ENCODE results near the gene SLC66A2.
"Not testable (repeated sequence)": the region's sequence is repeated elsewhere in the genome, so short reads cannot be mapped to it uniquely, and the experiment has no call there.

Gene SLC66A2

DNA sequence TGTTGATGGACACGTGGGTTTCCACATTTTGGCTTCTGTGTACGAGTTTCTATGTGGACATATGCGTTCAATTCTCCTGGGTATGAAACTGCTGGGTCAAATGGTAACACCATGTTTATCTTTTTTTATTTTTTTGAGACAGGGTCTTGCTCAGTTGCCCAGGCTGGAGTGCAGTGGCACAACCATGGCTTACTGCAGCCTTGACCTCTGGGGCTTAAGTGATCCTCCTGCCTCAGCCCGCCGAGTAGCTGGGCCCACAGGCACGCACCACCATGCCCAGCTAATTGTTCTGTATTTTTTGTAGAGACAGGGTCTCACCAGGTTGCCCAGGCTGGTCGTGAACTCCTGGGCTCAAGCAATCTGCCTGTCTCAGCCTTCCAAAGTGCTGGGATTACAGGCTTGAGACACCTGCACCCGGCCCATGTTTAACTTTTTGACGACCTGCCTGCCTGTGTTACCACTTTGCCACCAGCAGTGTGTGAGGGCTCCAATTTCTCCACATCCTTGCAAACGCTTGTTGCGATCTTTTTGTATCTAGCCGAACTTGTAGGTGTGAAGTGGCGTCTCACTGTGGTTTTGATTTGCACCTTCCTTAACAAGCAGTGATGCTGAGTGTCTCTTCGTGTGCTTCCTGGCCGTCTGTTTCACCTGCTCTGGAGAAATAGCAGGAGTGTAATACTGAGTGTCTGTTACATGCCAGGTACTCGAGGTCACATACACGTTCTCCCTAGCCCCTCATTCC, 19.9 kb upstream of the SLC66A2 start:
- DNase-seq (ENCODE audit: low read depth in 2 of 2), result no peak

DNA sequence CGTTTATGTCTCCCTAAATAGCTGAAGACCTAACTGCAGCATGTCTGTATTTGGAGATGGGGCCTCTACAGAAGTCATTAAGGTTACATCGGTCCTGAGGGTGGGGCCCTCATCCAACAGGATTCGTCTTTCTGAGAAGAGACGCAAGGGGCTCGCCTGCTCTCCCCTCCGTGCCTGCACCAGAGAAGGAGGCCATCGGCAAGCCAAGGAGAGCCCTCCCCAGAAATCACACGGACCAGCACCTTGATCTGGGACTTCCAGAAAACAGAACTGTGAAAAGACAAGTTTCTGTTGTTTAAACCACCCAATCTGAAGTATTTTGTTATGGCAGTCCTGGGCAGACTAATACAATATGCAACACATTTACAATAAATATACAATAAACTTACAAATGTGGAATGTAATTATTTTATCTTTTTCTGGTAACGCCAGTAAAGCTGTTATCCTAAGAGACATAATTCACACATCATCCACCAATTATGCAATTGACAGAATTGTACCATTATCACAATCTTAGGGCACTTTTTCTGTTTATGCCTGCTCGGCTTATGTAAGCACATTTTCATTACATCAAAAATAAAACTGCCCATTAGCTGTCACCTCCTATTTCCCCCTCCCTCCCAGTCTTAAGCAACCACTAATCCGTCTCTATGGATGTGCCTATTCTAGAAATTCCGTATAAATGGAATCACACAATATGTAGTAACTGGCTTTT, 19.1 kb upstream of the SLC66A2 start:
- DNase-seq (ENCODE audit: low read depth in 2 of 2), result no peak

DNA sequence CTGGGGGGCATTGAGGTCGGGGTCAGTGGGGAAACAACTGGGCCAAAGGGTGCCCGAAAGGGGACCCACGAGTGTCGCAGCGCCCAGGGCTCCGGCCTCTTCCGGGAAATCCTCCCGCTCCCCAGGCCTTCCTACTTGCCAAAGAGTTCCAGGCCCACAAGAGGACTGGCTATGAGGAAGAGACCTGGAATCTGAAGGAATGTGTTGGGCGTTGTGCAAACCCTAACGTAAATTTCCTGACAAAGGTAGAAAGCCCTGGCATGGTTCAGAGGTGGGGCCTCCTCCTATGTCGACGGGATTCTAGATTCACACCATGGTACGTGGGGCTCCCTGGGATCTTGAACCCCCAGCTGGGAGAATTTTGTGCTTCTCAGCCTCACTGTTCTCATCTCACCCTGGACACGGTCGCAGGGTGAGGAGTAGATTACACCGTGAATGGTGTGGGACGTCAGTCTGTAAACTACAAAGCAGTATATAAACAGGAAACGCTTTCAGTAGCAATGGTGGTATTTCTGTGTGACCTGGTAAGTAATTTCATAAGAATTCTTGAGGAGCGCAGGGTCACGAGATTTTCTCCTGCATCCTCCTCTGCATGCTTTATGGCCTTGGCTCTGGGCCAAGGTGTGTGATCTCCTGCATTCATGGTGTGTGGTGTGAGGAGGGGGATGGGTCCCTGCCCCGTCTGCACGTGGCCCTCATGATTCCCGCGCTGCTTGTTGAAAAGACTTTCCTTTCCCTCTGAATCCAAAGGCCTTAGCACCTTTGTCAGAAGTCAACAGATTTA, 13.9 kb upstream of the SLC66A2 start:
- DNase-seq (ENCODE audit: low read depth in 2 of 2), result no peak

DNA sequence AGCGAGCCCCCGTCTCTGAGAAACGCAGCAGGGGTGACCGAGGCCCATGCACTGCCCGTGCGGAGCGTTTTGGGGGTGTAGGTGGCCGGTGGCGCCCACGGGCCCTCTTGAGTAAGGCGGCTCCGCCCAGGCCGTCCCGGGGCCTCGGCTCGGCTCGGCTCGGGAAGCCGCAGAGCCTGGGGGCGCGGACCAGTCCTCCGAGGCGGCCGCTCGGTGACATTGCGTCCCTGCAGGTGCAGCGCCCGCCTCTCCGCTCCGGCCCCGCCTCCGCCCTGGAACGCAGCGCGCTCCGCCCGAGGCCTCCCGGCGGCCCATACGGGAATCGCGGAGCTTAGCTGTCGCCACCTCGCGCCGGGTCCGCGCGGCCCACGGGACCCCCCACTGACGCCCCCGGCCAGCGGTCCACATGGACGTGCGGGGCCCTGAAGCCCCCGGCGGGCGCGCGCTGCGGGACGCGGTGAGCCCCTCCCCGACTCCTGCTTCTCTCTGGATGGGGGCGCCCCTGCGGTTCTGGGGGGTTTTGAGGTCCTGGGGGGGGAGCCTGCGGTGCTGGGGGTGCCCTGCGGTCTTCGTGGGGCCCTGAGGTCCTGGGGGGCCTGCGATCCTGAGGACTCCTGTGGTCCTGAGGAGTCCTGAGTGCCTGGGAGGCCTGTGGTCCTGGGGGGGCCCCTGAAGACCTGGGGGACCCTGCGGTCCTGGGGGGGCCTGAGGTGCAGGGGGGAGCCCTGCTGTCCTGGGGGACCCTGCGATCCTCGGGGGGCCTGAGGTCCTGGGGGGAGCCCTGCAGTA, 13.1 kb upstream of the SLC66A2 start, which contains the start of gene HSBP1L1:
TSS of gene HSBP1L1 (plus strand) at position 314 of the 789 bp plus-strand sequence. CDS start at position 407, 93 bp downstream.
- peak in 1 of 2 donors; percentile 55 for DNase-seq (ENCODE audit: low read depth in 2 of 2)

DNA sequence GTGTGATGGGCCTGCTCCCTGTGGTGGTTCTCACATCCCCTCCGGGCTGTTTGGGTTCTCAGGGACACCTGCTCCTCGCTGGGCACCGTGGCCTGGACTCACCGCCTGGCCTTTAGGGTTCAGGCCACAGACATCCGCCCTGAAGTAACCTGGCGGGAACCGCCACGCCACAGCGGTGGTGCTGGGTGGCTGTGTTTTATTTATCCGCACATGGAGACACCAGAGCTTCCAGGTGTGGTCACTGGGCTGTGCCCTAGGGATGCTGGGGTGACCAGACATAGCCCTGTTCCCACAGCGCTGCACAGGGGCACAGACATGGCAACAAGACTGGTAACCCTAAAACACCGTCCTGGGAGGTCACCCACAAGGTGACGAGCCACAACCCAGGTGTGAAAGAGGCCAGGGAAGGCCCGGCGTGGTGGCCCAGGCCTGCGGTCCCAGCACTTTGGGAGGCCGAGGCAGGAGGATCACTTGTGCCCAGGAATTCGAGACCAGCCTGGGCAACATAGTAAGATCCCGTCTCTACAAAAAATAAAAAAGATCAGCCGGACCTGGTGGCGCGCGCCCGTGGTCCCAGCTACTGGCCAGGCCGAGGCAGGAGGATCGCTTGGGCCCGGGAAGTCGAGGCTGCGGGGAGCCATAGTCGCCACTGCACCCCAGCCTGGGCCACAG, 12.3 kb upstream of the SLC66A2 start:
- DNase-seq (ENCODE audit: low read depth in 2 of 2), result no peak

DNA sequence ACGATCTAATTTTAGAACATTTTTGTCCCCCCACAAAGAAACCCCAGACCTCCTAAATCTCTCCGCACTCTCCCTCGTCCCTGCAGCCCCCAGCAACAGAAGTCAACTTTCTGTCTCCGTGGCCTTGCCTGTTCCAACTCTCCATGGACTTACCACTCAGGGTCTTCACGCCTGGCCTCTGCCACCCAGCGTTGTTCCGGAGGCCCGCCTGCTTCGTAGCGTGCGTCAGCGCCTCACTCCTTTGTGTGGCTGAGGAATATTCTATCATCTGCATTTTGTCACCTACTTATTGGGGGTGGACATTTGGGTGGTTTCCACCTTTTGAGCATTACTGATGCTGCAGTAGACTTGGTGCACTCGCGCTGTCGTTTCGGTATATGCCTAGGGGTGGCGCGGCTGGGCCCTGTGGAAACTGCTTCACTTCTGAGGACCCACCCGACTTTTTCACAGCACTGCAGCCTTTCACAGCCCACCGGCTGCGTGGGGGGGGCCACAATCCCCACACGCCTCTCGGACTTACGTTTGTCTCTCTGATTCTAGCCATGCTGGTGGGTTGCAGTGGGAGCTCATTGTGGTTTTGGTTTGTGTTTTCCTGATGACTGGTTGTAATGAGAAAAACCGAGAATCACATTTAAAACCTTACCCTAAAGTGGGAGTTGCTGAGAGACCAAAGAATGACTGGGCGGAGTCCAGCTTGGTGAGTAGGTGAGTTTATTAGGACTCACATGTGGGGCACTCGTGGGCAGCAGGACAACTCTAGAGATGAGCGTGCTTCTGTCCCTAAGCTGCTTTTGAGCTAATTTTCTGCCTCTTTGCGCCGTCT, 11.6 kb upstream of the SLC66A2 start:
- DNase-seq (ENCODE audit: low read depth in 2 of 2), result no peak

DNA sequence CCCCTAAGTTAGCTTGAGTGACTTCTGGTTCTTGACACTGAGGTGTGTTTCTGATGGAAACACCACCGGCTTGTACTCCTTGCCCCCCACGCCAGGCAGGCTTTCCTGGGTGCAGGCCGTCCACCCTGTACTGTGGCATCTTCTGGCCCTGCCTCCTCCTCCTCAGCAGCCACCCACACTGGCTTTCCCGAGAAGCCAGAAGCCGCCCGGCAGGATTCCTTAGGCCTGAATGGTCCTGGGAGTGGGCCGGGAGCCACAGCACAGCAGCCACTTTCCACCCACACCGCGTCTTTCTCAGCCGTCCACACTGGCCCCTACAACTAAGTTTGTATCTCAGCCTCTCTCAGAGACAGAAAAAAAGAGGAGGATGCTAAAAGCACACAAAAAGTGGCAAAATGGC, 10.9 kb upstream of the SLC66A2 start:
- DNase-seq (ENCODE audit: low read depth in 2 of 2), result no peak

DNA sequence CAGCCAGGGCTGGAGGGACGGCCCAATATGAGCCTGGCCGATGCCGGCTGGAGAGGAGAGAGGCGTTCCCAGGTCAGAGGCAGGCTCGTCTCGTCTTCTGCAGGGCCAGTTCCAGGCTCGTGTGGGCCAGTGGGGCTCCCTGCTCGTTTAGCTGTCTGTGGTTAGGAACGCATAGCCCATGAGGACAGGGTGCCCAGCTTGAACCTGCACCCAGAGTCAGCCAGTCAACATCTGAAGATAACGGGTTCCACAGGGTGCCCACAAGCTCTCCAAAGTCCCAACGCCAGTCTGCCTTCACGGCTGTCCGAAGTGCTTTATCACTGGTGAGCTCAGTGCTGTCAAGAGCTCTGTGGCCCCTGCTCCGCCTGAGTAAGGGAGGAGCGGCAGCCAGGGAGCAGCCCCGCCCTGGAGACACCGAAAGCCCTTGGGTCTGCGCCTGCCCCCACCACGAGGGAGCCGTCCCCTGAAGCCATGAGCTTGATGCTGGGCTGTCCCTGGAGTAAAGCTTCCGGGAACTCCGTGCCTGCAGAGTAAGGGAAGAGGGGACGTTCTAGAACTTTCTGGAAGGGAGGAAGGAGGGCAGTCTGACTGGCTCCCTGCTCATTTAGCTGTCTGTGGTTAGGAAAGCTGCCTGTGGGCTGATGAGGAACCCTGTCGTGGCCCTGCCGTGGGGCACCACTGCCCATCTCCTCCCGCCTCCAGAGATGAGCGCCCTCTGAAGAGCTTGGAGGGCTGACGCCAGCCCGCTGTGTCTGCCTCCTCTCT, 10.3 kb upstream of the SLC66A2 start:
- no peak for DNase-seq (ENCODE audit: low read depth in 2 of 2)

DNA sequence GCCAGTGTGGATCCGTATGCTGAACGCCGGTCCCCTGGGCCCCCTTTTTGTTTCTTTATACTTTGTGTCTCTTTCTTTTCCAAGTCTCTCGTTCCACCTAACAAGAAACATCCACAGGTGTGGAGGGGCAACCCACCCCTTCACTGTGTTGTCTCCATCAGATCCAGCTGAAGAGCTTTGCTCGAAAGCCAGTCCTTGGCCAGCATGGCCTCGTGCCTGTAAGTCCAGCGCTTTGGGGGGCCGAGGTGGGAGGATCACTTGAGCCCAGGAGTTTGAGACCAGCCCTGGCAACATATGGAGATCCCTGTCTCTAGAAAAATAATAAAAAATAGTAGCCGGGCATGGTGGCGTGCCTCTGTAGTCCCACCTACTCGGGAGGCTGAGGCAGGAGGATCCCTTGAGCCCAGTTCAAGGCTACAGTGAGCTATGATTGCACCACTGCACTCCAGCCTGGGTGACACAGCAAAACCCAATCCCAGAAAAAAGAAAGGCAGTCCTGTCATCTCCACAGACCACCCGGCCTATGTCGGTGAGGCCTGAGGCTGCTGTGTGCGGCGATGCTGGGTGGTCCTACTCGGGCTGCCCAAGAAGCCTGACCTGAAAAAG, 9.6 kb upstream of the SLC66A2 start:
- no peak for DNase-seq (ENCODE audit: low read depth in 2 of 2)

DNA sequence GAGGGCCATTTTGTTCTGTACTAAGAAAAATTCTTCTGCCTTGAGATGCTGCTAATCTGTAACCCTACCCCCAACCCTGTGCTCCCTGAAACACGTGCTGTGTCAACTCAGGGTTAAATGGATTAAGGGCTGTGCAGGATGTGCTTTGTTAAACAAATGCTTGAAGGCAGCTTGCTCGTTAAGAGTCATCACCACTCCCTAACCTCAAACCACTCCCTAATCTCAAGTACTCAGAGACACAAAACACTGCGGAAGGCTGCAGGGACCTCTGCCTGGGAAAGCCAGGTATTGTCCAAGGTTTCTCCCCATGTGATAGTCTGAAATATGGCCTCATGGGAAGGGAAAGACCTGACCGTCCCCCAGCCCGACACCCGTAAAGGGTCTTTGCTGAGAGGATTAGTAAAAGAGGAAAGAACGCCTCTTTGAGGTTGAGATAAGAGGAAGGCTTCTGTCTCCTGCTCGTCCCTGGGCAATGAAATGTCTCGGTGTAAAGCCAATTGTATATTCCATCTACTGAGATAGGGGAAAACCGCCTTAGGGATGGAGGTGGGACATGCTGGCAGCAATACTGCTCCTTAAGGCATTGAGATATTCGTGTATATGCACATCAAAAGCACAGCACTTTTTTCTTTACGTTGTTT, 8.8 kb upstream of the SLC66A2 start:
- not testable (repeated sequence) for DNase-seq (ENCODE audit: low read depth in 2 of 2)

DNA sequence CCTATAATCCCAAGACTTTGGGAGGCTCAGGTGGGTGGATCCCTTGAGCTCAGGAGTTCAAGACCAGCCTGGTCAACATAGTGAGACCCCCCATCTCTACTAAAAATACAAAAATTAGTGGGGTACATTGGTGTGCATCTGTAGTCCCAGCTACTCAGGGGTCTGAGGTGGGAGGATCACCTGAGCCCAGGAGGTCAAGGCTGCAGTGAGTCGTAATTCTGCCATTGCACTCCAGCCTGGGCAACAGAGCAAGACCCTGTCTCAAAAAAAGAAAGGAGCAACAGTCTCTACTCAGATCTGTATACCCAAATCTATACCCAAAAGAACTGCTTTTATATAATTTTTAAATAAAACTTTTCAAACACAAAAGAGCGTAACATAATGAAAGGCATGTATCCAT, 7.5 kb upstream of the SLC66A2 start:
- no peak for DNase-seq (ENCODE audit: low read depth in 2 of 2)

DNA sequence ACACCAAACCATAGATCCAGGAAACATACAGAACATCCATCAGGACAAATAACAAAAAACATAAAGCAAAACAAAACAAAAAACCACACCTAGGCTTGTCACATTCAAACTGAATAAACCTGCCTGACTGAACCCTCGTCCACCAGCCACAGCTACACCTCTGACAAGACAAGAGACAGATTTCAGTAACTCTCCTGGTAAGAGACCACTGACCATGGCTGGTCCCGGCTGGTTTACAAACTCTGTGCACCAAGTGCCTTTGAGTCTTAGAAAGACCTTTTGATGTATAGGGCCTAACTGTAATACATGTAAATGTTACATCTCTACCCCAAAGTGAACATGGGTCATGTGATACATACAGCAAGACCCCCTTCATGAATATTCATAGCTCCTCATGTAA, 4.8 kb upstream of the SLC66A2 start:
- no peak for DNase-seq (ENCODE audit: low read depth in 2 of 2)

DNA sequence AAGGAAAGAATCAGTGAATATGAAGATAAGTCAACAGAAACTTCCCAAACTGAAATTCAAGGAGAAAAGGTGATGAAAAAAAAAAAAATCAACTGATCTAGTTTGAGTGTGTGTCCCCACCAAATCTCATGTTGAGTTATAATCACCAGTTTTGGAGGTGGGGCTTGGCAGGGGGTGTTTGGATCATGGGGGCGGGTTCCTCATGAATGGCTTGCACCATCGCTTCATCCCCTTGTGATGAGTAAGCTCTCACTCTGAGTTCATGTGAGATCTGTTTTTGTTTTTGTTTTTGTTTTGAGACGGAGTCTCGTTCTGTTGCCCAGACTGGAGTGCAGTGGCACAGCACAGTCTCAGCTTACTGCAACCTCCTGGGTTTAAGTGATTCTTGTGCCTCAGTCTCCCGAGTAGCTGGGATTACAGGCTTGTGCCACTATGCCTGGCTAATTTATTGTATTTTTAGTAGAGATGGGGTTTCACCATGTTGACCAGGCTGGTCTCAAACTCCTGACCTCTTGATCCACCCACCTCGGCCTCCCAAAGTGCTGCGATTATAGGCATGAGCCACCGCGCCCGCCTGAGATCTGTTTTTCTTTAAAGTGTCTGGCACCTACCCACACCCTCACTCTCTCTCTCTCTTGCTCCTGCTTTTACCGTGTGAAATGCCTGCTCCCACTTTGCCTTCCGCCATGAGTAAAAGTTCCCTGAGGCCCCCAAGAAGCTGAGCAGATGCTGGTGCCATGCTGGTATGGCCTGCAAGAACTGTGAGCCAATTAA, 4.0 kb upstream of the SLC66A2 start:
- no peak for DNase-seq (ENCODE audit: low read depth in 2 of 2)

DNA sequence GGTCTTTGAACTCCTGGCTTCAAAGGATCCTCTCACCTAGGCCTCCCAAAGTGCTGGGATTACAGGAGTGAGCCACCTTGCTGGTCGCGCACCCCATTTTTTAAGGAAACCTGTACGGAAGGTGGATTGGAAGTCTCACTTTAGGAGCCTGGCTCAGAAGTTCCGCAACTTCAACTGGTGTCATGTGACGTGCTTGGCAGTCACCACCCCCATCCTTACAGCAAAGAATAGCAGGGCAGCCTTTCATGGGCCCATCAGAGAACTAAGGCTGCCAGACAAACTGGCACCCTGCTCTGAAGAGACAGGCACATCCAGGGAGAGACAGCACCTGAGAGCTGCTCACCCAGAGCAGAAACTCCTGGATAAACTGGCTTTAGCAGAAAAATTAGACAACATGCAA, 3.3 kb upstream of the SLC66A2 start:
- no peak for DNase-seq (ENCODE audit: low read depth in 2 of 2)

DNA sequence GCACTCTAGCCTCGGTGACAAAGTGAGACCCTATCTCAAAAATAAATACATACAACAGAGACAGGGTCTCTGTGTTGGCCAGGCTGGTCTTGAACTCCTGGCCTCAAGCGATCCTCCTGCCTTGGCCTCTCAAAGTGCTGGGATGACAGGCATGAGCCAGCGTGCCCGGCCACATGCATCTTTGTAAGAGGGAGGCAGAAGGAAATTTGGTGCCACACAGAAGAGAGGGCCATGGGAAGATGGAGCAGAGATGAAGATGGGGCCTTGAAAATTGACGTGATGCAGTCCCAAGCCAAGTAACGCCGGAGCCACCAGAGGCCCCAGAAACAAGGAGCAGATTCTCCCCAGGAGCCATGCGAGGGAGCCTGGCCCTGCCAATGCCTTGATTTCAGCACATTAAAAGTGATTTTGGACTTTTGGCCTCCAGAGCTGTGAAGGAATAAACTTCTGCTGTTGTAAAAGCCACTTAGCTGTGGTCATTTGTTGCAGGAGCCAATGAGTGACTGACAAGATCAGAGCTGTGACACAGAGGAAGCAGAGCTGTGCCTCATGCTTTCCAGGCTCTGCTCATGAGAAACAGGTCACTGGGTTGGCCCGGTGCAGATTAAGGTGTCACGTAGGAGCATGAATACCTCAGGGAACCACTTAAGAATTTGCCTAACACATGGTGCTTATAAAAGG, 2.7 kb upstream of the SLC66A2 start:
- no peak for DNase-seq (ENCODE audit: low read depth in 2 of 2)

DNA sequence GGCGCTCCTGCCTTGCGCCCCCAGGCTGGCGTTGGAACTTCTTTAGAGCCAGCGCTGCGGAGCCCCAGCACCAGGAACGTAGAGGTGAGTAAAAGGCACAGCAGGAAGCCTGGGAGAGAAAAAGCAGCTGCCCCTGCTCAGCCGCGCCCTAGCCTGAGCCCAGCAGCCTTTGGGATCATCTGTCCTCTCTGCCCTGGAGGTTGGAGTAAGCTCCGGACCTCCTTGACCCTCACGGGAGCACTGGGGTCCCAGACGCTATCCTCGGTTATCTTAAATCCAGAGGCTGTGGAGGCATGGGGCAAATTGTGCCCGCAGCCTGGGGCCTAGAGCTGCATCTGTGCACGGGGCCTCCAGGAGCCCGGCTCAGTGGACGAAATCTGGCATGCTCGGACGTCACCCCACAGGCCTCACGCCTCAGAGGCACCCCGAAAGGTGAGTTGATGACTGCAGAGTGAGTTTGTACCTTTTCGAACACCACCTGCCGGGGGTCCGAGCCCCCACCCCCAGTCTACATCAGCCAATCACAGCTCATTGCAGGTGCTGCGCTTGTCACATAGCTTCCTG, 1.6 kb upstream of the SLC66A2 start:
- no peak for DNase-seq (ENCODE audit: low read depth in 2 of 2)

DNA sequence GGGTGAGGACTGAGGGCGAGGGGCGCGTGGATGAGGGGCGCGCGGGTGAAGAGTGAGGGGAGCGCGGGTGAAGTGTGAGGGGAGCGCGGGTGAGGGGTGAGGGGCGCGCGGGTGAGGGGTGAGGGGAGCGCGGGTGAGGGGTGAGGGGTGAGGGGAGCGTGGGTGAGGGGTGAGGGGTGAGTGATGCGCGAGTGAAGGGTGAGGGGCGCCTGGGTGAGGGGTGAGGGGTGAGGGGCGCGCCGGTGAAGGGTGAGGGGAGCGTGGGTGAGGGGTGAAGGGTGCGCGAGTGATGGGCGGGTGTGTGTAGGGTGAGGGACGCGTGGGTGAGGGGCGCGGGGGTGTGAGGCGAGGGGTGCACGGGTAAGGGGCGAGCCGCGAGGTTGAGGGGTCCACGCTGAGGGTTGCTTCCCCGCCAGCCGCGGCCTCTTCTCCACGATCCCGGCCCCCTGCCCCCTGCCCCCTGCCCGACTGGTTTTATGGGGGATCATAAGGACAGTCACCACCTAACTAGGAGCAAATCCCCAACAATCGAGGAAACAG, 1.1 kb upstream of the SLC66A2 start:
- no peak for DNase-seq (ENCODE audit: low read depth in 2 of 2)
